Stimulated activated naive CD8-positive, alpha-beta T cell treated with anti-CD3 and anti-CD28 coated beads, Interleukin-15, Interleukin-2, amounts not matched to agents 100 ng/mL and 50 ng/mL, for 24 hours (primary cell): ENCODE measurements around the gene TSSC4.

Source experiments
- H3K27ac Mint-ChIP-seq: one replicate; pipeline ENCODE4 v1.8.0; 2021; ENCODE audit warnings: mild to moderate bottlenecking, mixed read lengths
- H3K27me3 Mint-ChIP-seq: one replicate; pipeline ENCODE4 v1.8.0; 2021; ENCODE audit warnings: mixed read lengths
- H3K36me3 Mint-ChIP-seq: one replicate; pipeline ENCODE4 v1.8.0; 2021; ENCODE audit warnings: low read depth, mixed read lengths
- H3K4me1 Mint-ChIP-seq: one replicate; pipeline ENCODE4 v1.8.0; 2021; ENCODE audit warnings: low read depth, mixed read lengths
- H3K4me3 Mint-ChIP-seq: one replicate; pipeline ENCODE4 v1.8.0; 2021; ENCODE audit warnings: mild to moderate bottlenecking, mixed read lengths
- H3K9me3 Mint-ChIP-seq: one replicate; pipeline ENCODE4 v1.8.0; 2021; ENCODE audit warnings: mixed read lengths

The TSSC4 gene

DNA sequence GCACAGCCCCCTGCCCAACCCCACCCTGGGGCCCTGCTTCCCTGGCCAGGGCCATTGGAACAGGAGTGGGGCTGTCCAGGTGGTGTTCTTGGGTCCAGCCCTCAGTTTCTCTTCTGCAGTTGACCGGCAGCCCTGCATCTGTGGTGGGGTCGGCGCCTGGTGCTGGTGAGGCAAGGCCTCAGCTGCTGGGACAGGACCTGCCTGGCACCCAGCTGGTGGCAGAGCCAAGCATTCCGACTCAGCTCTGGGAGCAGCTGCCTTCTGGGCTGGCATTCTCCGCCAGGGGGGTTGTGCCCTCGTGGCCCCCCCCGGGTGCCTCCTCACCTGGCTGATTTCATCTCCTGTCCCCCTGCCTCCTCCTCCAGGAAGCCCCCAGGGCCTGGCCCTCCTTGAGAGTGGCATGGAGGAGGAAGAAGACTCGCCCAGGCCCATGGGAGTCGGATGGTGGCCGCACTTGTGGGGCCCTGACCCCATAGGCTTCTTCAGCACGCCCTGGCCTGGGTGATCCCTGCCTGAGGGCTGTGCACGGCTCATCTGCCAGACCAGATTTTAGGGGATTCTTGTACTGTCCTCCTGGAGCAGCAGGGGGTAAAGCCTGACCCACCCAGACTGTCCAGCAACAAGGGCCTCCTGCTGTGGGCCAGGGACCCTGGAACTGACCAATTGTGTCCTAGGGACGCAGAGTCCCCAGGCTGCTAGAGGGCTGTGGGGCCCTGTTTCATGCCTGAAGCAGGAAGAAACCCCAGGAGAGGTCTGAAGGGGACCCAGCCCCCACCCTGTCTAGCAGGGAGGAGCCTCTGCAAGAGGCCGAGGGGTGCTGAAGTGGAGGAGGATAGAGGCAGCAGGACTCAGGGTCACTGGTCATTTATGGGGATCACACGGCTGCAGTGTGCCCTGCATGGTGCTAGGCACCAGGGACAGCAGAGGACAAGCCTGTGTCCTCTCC lies 11.8 kb upstream of the TSSC4 start:
- Mint-ChIP-seq H3K4me3 (no peak overlapping the region), H3K9me3 (no peaks in the 10 kb centered on the region), H3K27ac (no peak overlapping the region), H3K36me3 (no peaks in the 10 kb centered on the region), H3K27me3 (no peaks in the 10 kb centered on the region), H3K4me1 (peaks cover 60% of the 10 kb centered on the region)

DNA sequence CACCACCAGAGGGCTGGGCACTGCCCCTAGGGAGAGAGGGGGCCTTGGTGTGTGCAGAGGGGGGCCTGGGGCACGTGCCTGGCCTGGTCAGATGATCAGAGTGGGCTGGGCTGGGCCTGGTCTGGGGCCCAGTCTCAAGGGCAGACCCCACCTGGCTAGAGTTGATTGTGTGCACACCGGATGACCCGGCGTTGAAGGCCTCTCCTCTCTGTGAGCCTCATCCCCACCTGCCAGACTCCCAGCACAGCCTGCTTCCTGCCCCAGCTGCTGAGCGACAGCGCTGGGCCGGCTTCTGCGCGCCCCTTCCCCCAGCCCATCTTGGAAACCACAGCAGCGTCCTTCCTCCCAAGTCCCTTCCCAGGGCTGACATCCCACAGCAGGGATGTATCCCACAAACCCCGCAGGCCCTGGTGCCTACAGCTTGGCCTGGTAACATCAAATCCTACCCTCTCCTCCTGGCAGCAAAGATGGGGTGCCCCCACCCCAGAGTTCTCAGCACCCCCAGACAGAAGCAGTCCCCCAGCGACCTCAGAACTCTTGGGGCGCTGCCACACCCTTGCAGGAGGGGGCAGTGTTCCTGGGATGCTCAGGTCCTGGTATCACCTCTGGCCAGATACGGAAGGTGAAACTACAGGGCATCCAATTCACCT lies 11.0 kb upstream of the TSSC4 start:
- peak overlapping the region; percentile 36 for H3K27ac Mint-ChIP-seq

DNA sequence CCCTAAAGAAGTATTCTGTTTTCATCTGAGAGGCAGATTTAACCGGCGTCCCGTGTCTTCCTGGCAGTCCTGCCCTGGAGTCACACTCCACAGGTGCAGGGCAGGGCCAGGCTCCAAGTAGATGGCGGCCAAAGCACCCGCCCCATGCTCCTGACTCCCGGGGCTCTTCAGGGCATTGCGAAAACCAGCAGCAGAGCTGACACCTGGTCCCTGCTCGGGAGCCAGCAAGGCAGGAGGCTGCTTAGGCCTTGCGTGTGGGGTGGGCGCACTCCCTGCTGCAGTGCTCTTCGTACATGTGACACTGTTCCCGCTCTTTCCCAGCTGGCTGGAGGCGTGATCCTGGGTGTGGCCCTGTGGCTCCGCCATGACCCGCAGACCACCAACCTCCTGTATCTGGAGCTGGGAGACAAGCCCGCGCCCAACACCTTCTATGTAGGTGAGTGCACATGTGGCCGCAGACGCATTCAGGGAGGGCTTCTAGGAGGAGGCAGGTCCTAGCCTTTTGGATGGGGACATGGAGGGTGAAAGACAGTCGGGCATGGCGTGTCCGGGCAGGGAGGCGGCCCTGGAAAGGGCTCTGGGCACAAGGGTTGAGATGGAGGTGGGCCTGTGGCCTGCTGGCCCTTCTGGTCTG lies 10.3 kb upstream of the TSSC4 start:
- Mint-ChIP-seq H3K4me1 (peaks cover 49% of the 10 kb centered on the region), H3K4me3 (no peak overlapping the region), H3K36me3 (no peaks in the 10 kb centered on the region), H3K9me3 (no peaks in the 10 kb centered on the region), H3K27me3 (no peaks in the 10 kb centered on the region), H3K27ac (peak overlapping the region; percentile 36)

More for the DNA sequence above, 11.0 kb upstream of the TSSC4 start:
- H3K36me3 Mint-ChIP-seq = no peaks in the 10 kb centered on the region
- H3K4me1 Mint-ChIP-seq = peaks cover 56% of the 10 kb centered on the region
- H3K9me3 Mint-ChIP-seq = no peaks in the 10 kb centered on the region
- no peaks in the 10 kb centered on the region for H3K27me3 Mint-ChIP-seq
- H3K4me3 Mint-ChIP-seq = no peak overlapping the region

DNA sequence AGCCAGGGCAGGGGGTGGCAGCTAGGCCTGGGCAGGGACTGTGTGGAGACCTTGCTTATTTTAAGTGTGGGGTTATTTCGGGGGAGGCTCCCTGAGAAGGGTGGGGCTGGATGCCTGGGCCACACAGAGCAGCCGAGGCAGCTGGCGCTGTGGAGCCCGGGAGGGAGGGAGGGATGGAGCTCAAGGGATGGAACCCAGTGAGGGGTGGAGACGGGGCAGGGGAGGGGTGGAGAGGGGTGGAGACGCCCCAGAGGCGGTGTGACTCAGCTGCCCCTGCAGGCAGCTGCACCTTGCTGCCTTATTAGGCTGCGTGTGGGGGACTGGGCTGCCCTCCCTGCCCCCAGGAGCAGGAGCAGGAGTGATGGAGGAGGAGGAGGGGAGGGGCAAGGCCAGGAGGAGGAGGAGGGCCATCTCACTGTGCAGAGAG lies 9.8 kb upstream of the TSSC4 start:
- Mint-ChIP-seq H3K27ac (no peak overlapping the region), H3K9me3 (no peaks in the 10 kb centered on the region), H3K4me3 (no peak overlapping the region), H3K4me1 (peaks cover 44% of the 10 kb centered on the region), H3K27me3 (no peaks in the 10 kb centered on the region), H3K36me3 (no peaks in the 10 kb centered on the region)

DNA sequence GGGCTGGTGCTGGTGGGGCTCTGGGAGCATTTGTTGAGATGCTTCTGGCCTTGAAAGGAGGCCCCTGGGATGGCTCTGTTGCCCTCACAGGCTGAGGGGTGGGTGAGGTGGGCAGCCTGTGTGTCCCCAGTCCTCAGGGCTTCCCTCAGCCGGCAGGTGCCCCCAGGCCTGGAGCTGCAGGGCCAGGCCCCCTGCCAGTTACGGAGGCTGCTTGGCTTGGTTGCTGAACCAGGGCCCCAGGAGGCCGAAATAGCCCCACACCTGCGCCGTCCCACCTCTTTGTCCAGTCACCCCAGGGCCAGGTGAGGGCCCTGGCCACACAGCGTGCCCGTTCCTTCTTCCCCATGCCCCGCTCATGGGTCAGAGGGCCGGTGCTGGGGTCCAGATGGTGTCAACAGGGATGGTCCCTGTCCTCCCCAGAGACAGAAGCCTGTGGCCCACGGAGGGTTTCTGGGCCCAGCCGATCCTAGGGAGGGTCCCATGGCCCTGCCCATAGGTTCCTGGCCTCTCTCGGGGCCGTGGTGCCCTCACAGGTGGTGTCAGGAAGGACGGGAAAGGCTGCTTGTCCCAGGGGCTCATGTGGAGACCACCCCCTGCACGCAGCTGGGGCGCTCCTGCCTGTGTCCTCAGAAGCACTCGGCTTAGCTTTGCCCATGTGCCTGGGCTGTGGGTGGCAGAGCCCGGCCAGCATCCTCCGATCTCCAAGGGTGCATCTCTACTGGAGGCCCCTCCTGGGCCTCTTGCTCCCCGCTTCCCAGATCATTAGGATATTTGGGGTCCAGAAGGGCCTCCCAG lies 9.2 kb upstream of the TSSC4 start:
- peaks cover 37% of the 10 kb centered on the region for H3K4me1 Mint-ChIP-seq
- no peaks in the 10 kb centered on the region for H3K27me3 Mint-ChIP-seq
- no peaks in the 10 kb centered on the region for H3K36me3 Mint-ChIP-seq
- no peak overlapping the region for H3K27ac Mint-ChIP-seq
- H3K4me3 Mint-ChIP-seq = no peak overlapping the region
- H3K9me3 Mint-ChIP-seq = no peaks in the 10 kb centered on the region

DNA sequence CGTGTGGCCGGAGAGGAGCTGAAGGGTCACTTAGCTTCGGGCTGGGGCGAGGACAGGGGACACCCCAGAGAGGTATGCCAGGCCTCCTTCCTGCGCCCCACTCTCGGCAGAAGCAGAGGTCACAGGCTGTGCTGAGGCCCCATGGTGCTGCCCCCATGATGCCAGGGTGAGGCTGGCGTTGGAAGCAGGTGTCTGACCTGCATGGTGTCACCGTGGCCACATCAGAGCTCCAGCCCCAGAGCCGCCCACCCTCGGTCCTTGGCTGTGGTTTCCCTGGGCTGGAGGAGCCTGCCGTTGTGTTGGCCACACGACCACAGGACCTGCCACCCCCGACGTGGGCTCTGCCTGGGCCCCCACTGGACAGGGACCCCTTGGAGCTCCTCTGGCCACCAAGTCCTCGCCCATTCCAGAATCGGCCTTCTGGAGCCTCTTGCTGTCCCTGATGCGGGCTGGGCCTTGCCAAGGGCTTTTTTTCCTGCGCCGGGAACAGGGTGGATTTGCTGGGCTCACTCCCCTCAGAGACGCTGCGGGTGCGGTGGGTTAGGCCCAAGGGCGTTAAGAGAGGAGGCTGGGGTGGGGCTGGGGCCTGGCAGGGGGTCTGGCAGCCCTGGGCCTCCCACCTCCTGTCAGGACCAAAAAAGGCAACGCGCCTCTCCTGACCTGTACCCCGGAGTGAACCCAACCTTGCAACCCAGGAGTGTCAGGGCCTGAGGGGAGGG lies 8.2 kb upstream of the TSSC4 start:
- peaks cover 7% of the 10 kb centered on the region for H3K36me3 Mint-ChIP-seq
- no peaks in the 10 kb centered on the region for H3K27me3 Mint-ChIP-seq
- no peak overlapping the region for H3K27ac Mint-ChIP-seq
- H3K9me3 Mint-ChIP-seq = no peaks in the 10 kb centered on the region
- peaks cover 27% of the 10 kb centered on the region for H3K4me1 Mint-ChIP-seq
- no peak overlapping the region for H3K4me3 Mint-ChIP-seq

DNA sequence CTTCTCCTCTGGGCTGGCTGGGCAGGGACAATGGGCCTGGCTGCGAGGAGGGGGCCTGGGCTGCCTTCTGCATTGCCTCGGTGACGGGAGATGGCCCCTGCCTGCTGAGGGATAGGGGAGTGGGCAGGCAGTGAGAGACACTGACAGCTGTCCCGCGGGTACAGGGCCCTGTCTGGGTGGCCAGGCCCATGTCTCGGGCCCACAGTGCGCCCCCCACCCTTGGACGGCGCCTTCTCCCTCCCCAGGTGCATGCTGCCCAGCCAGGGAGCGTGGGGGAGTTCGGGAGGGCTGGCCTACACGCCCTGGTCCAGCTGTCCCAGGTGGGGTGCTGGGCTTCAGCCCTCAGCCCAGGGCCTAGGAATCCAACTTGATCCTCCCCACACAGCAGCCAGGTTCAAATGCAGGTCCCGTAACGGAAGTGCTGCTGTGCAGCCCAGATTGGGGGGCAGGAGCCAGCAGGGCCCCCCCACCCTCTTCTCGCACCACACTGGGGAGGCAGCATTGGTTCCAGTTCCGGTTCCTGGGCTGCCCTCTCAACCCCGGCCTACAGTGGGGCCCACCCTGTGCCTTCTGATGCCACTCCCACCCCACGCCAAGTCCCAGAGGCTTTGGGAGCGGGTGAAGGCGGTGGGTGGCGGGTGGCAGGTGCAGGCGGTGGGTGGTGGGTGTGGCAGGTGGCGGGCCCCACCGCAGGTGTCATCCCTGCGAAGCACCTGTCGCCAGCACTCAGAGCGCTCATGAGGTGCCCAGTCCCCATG lies 7.3 kb upstream of the TSSC4 start:
- Mint-ChIP-seq H3K27ac (no peak overlapping the region), H3K4me1 (peaks cover 22% of the 10 kb centered on the region), H3K36me3 (peaks cover 11% of the 10 kb centered on the region), H3K27me3 (no peaks in the 10 kb centered on the region), H3K4me3 (no peak overlapping the region), H3K9me3 (no peaks in the 10 kb centered on the region)

DNA sequence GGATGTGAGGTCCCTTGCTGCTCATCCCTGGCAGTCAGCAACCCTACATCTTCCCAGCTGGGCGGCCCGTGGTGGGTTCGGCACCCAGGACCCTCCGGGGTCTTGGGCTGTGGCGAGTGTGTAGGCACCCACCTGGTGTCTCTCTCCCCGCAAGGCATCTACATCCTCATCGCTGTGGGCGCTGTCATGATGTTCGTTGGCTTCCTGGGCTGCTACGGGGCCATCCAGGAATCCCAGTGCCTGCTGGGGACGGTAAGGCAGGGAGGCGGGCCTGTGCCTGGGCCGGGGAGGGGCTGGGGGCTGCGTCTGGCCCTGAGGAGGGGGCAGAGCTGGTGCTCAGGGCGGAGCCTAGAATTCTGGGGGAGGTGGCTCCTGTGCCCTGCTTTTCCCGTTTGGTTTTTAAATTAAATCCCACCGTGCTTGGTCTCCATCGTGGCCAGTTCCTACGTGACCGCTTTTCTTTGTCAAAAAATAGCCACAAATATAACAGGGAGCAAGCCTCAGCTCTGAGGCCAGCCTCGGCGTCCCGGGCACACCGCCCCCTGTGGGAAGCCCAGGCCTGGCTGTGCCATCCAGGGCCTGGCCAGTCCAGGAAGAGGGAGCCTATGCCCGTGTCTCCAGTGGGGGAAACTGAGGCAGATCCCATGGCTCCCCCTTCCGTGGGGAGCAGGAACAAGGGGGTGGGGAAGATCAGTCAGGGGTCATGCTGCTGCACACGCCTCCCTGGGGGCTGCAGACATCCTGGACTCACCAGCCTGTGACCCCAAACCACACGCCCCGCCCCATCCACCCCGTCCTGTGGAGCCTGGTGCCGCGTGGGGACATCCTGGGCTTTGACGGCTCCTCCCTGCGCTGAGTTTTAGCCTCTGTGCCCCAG lies 6.4 kb upstream of the TSSC4 start:
- H3K27me3 Mint-ChIP-seq = no peaks in the 10 kb centered on the region
- no peak overlapping the region for H3K4me3 Mint-ChIP-seq
- H3K4me1 Mint-ChIP-seq = peaks cover 19% of the 10 kb centered on the region
- H3K36me3 Mint-ChIP-seq = peaks cover 11% of the 10 kb centered on the region
- H3K9me3 Mint-ChIP-seq = no peaks in the 10 kb centered on the region
- H3K27ac Mint-ChIP-seq = no peak overlapping the region

DNA sequence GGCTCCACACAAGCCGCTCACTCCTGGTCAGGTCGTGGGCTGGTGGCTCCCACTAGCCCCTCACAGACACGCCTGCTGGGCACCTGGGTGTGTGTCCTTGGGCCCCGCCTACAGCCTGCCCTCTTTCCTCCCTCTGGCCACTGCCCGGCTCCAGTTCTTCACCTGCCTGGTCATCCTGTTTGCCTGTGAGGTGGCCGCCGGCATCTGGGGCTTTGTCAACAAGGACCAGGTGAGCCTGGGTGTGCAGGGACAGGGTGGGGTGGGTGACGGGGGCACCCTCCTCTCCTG lies 5.8 kb upstream of the TSSC4 start:
- Mint-ChIP-seq H3K4me3 (no peak overlapping the region), H3K9me3 (no peaks in the 10 kb centered on the region), H3K4me1 (peaks cover 15% of the 10 kb centered on the region), H3K27ac (no peak overlapping the region), H3K36me3 (peaks cover 11% of the 10 kb centered on the region), H3K27me3 (no peaks in the 10 kb centered on the region)

DNA sequence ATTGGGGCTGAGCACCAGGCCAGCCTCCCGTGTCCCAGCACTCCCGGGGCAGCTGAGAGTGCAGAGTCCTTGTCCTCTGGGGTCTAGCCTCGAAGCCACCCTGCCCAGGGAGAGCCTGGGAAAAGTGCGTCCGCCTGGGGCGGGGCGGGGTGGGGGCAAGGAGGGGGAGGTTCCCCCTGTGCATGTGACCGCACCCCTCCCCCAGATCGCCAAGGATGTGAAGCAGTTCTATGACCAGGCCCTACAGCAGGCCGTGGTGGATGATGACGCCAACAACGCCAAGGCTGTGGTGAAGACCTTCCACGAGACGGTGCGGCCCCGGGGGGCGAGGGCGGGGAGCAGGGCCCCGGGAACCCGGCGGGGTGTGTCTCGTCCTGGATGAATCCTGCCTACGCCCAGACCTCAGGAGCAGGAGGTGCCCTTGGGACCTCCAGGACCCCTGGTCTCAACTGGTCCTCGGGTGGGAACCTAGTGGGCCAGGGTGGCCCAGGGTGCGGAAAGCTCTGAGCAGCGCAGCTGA lies 5.3 kb upstream of the TSSC4 start:
- Mint-ChIP-seq H3K4me1 (peaks cover 10% of the 10 kb centered on the region), H3K9me3 (no peaks in the 10 kb centered on the region), H3K4me3 (no peak overlapping the region), H3K36me3 (peaks cover 11% of the 10 kb centered on the region), H3K27me3 (no peaks in the 10 kb centered on the region), H3K27ac (no peak overlapping the region)

DNA sequence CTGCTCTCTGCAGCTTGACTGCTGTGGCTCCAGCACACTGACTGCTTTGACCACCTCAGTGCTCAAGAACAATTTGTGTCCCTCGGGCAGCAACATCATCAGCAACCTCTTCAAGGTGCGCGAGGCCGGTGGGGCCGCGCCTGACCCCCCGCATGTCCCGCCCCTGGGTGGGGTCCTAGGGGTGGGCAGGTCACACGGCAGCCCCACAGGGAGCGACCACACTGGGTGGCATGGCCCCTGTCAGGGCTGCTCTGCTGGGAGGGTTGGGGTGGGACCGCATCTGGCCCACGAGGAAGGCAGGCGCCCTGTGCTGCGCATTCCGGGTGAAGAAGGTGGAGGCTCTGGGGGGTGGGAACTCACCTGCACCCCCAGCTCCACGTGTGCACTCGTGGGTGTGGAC lies 4.7 kb upstream of the TSSC4 start:
- H3K4me1 Mint-ChIP-seq = peaks cover 4% of the 10 kb centered on the region
- H3K27ac Mint-ChIP-seq = no peak overlapping the region
- H3K4me3 Mint-ChIP-seq = no peak overlapping the region
- H3K36me3 Mint-ChIP-seq = peaks cover 11% of the 10 kb centered on the region
- no peaks in the 10 kb centered on the region for H3K9me3 Mint-ChIP-seq
- no peaks in the 10 kb centered on the region for H3K27me3 Mint-ChIP-seq

DNA sequence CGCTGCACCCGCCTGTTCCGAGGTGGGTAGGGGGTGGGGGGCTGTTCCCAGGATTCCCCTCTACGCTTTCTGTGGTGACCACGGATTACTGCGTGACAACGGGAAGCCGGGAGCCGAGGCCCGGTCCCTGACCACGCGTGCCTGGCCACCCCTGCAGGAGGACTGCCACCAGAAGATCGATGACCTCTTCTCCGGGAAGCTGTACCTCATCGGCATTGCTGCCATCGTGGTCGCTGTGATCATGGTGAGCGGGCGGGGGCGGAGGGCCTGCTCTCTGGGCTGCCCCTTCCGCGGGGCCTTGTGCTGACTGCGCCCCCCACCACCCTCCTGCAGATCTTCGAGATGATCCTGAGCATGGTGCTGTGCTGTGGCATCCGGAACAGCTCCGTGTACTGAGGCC lies 4.1 kb upstream of the TSSC4 start:
- H3K4me1 Mint-ChIP-seq = peaks cover 7% of the 10 kb centered on the region
- H3K9me3 Mint-ChIP-seq = no peaks in the 10 kb centered on the region
- H3K36me3 Mint-ChIP-seq = peaks cover 11% of the 10 kb centered on the region
- H3K27ac Mint-ChIP-seq = no peak overlapping the region
- no peaks in the 10 kb centered on the region for H3K27me3 Mint-ChIP-seq
- no peak overlapping the region for H3K4me3 Mint-ChIP-seq

DNA sequence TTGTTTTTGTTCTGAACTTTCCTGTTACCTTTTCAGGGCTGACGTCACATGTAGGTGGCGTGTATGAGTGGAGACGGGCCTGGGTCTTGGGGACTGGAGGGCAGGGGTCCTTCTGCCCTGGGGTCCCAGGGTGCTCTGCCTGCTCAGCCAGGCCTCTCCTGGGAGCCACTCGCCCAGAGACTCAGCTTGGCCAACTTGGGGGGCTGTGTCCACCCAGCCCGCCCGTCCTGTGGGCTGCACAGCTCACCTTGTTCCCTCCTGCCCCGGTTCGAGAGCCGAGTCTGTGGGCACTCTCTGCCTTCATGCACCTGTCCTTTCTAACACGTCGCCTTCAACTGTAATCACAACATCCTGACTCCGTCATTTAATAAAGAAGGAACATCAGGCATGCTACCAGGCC lies 3.5 kb upstream of the TSSC4 start:
- Mint-ChIP-seq H3K4me3 (no peak overlapping the region), H3K4me1 (peaks cover 8% of the 10 kb centered on the region), H3K36me3 (peaks cover 11% of the 10 kb centered on the region), H3K27me3 (no peaks in the 10 kb centered on the region), H3K27ac (no peak overlapping the region), H3K9me3 (no peaks in the 10 kb centered on the region)
